B cell (primary cell): ENCODE results near the gene KCNQ2.

Experiments used
- EZH2 ChIP-seq: IDR thresholded peaks from 2 replicates; pipeline ENCODE4 v1.6.1; 2012; ENCODE audit warnings: borderline replicate concordance, low read depth, mild to moderate bottlenecking, moderate library complexity, low read length; ENCODE audit not compliant: insufficient read depth, poor library complexity, severe bottlenecking
- TF ChIP-seq, protein P1 (sequence below): fragments of 200-600 bp; IDR thresholded peaks from one replicate; pipeline ENCODE4 v1.8.0; 2022; ENCODE audit warnings: antibody characterized with exemption, mild to moderate bottlenecking

DNA sequence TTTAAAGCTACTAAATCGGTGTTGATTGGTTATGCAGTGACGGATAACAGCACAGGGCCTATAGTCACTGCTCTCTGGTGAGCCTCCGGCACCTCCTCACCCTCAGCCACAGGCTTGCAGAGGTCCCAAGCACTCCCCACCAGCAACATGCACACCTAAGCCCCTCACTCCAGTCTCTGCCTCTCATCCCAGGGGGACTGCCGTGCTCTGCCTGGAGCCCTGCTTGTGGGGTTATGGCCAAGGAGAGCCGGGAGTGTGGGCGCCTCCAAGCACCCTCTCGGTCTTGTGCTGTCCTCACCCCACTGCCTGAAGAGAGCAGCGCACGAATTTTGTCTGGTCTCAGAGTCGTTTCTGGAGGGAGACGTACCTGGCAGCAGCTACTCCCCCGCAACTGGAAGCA is 33.3 kb upstream of the KCNQ2 start:
- no peak for TF ChIP-seq EZH2
- TF ChIP-seq, protein P1, sequence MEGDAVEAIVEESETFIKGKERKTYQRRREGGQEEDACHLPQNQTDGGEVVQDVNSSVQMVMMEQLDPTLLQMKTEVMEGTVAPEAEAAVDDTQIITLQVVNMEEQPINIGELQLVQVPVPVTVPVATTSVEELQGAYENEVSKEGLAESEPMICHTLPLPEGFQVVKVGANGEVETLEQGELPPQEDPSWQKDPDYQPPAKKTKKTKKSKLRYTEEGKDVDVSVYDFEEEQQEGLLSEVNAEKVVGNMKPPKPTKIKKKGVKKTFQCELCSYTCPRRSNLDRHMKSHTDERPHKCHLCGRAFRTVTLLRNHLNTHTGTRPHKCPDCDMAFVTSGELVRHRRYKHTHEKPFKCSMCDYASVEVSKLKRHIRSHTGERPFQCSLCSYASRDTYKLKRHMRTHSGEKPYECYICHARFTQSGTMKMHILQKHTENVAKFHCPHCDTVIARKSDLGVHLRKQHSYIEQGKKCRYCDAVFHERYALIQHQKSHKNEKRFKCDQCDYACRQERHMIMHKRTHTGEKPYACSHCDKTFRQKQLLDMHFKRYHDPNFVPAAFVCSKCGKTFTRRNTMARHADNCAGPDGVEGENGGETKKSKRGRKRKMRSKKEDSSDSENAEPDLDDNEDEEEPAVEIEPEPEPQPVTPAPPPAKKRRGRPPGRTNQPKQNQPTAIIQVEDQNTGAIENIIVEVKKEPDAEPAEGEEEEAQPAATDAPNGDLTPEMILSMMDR = no peak
